KOPT-K1 (cell line): ENCODE measurements around the gene SELENOP.

Experiments
- H3K27ac ChIP-seq: fragments of 200-600 bp; sonication (generic); 2 replicates; pipeline ENCODE4 v1.5.1; 2016; ENCODE audit warnings: antibody characterized with exemption, mild to moderate bottlenecking, low read depth, low read length; ENCODE audit not compliant: poor library complexity, severe bottlenecking
- H3K36me3 ChIP-seq: fragments of 200-600 bp; sonication (generic); 2 replicates; pipeline ENCODE4 v1.5.1; 2017; ENCODE audit warnings: antibody characterized with exemption, mild to moderate bottlenecking, low read length, moderate library complexity; ENCODE audit not compliant: insufficient read depth
- H3K9me3 ChIP-seq: fragments of 200-600 bp; sonication (generic); 2 replicates; pipeline ENCODE4 v1.5.1; 2017; ENCODE audit warnings: antibody characterized with exemption, low read length, mild to moderate bottlenecking; ENCODE audit not compliant: insufficient read depth, poor library complexity, severe bottlenecking

SELENOP gene

GRCh38 chr5:42787073-42787472, 24.6 kb downstream of the SELENOP start:
- no peak overlapping the region for H3K27ac ChIP-seq
- peaks cover 69% of the 10 kb centered on the region for H3K36me3 ChIP-seq
- peaks cover 66% of the 10 kb centered on the region for H3K9me3 ChIP-seq

GRCh38 chr5:42785756-42786155, 25.9 kb downstream of the SELENOP start:
- Histone ChIP-seq H3K27ac (no peak overlapping the region), H3K36me3 (peaks cover 61% of the 10 kb centered on the region), H3K9me3 (peaks cover 66% of the 10 kb centered on the region)

- Histone ChIP-seq H3K9me3 (peaks cover 54% of the 10 kb centered on the region), H3K27ac (no peak overlapping the region), H3K36me3 (peaks cover 62% of the 10 kb centered on the region)
Observed at GRCh38 chr5:42784132-42784531, 27.6 kb downstream of the SELENOP start.

- Histone ChIP-seq H3K27ac (no peak overlapping the region), H3K36me3 (peaks cover 49% of the 10 kb centered on the region), H3K9me3 (peaks cover 29% of the 10 kb centered on the region)
Observed at GRCh38 chr5:42781584-42781983, 30.1 kb downstream of the SELENOP start.

GRCh38 chr5:42779083-42779482, 32.6 kb downstream of the SELENOP start:
- H3K27ac ChIP-seq: no peak overlapping the region
- peaks cover 5% of the 10 kb centered on the region for H3K9me3 ChIP-seq
- H3K36me3 ChIP-seq: peaks cover 40% of the 10 kb centered on the region

- Histone ChIP-seq H3K27ac (no peak overlapping the region), H3K9me3 (no peaks in the 10 kb centered on the region), H3K36me3 (peaks cover 75% of the 10 kb centered on the region)
Observed at GRCh38 chr5:42772265-42772993, 39.3 kb downstream of the SELENOP start.

- Histone ChIP-seq H3K36me3 (peaks cover 90% of the 10 kb centered on the region), H3K9me3 (no peaks in the 10 kb centered on the region), H3K27ac (no peak overlapping the region)
Observed at GRCh38 chr5:42770003-42770402, 41.7 kb downstream of the SELENOP start.

- Histone ChIP-seq H3K27ac (no peak overlapping the region), H3K9me3 (no peaks in the 10 kb centered on the region), H3K36me3 (peaks cover 92% of the 10 kb centered on the region)
Observed at GRCh38 chr5:42768106-42768504, 43.6 kb downstream of the SELENOP start.

- Histone ChIP-seq H3K9me3 (no peaks in the 10 kb centered on the region), H3K36me3 (peaks cover 92% of the 10 kb centered on the region), H3K27ac (no peak overlapping the region)
Observed at GRCh38 chr5:42767491-42768105, 44.1 kb downstream of the SELENOP start.

GRCh38 chr5:42761791-42762190, 49.9 kb downstream of the SELENOP start:
- peaks cover 81% of the 10 kb centered on the region for H3K36me3 ChIP-seq
- H3K9me3 ChIP-seq: no peaks in the 10 kb centered on the region
- H3K27ac ChIP-seq: no peak overlapping the region

GRCh38 chr5:42760426-42760825, 51.3 kb downstream of the SELENOP start:
- Histone ChIP-seq H3K27ac (no peak overlapping the region), H3K9me3 (no peaks in the 10 kb centered on the region), H3K36me3 (peaks cover 68% of the 10 kb centered on the region)

GRCh38 chr5:42759456-42759855, 52.2 kb downstream of the SELENOP start:
- peaks cover 58% of the 10 kb centered on the region for H3K36me3 ChIP-seq
- no peak overlapping the region for H3K27ac ChIP-seq

GRCh38 chr5:42756606-42757601, 54.8 kb downstream of the SELENOP start, which contains the start of gene CCDC152:
Gene CCDC152 (plus strand): TSS chr5:42756818. CDS start chr5:42759122, 2,304 bp downstream.
- H3K27ac ChIP-seq: peak within 1 kb of the TSS; percentile 68
- H3K9me3 ChIP-seq: no peaks in the 10 kb centered on the region
- H3K36me3 ChIP-seq: peaks cover 33% of the 10 kb centered on the region

More at GRCh38 chr5:42759456-42759855, 52.2 kb downstream of the SELENOP start:
- no peaks in the 10 kb centered on the region for H3K9me3 ChIP-seq

GRCh38 chr5:42753099-42753498, 58.6 kb downstream of the SELENOP start:
- Histone ChIP-seq H3K27ac (no peak overlapping the region), H3K36me3 (no peaks in the 10 kb centered on the region), H3K9me3 (no peaks in the 10 kb centered on the region)

GRCh38 chr5:42751044-42751443, 60.6 kb downstream of the SELENOP start:
- Histone ChIP-seq H3K27ac (no peak overlapping the region), H3K36me3 (no peaks in the 10 kb centered on the region), H3K9me3 (no peaks in the 10 kb centered on the region)
